Measurements from ENCODE around the gene TMPRSS11E. TPM values are rescaled to one million over a fixed set of nuclear protein-coding genes. Genes with fewer than 3 reads are reported as not detected.
"Not testable (repeated sequence)": the region's sequence is repeated elsewhere in the genome, so short reads cannot be mapped to it uniquely, and the experiment has no call there.

TMPRSS11E gene
- total and polyA plus RNA-seq, 9 donors = 0.08 to 1.3 TPM; not detected in 7

- H3K36me3 ChIP-seq (ENCODE audit: control insufficient read depth, insufficient read depth, low read length); H3K4me3 ChIP-seq (ENCODE audit: low read length); H3K9me3 ChIP-seq (replicated peaks; ENCODE audit: control insufficient read depth, low read depth, low read length); H3K27me3 ChIP-seq (ENCODE audit: control insufficient read depth, insufficient read depth, low read length); DNase-seq; H3K4me1 ChIP-seq (ENCODE audit: control insufficient read depth, insufficient read depth, low read length); H3K27ac ChIP-seq (ENCODE audit: low read length): not testable (repeated sequence)
- WGBS (ENCODE audit: insufficient coverage) = 81% methylated on average over 9 of the region's 13 CpGs
Observed at GRCh38 chr4:68542742-68543141, 95.5 kb downstream of the TMPRSS11E start.

Other genes starting within 250 kb of the TMPRSS11E start
- gene TMPRSS11B, start 201.8 kb upstream of the TMPRSS11E start, total RNA-seq = not detected
- not detected for gene TMPRSS11B, start 201.8 kb upstream of the TMPRSS11E start, polyA plus RNA-seq (ENCODE audit: insufficient read depth in 1 of 8, insufficient read length in 8 of 8, low replicate concordance in 1 of 8)
- gene YTHDC1, start 97.4 kb upstream of the TMPRSS11E start, total RNA-seq = 53.9 TPM
- gene YTHDC1, start 97.4 kb upstream of the TMPRSS11E start, polyA plus RNA-seq (ENCODE audit: insufficient read depth in 1 of 8, insufficient read length in 8 of 8, low replicate concordance in 1 of 8) = 10 to 100 TPM; 59.3 to 88.1 (median 75.0) TPM
- not detected for gene UGT2B17, start 128.9 kb downstream of the TMPRSS11E start, total RNA-seq
- 10 to 100 TPM in 1 of 8 donors, 1 to 10 TPM in 1, under 1 TPM in 1, not detected in 5; 0.28 to 11.1 (median 2.7) TPM for gene UGT2B17, start 128.9 kb downstream of the TMPRSS11E start, polyA plus RNA-seq (ENCODE audit: insufficient read depth in 1 of 8, insufficient read length in 8 of 8, low replicate concordance in 1 of 8)
- gene UGT2B15, start 223.2 kb downstream of the TMPRSS11E start, total RNA-seq = not detected
- gene UGT2B15, start 223.2 kb downstream of the TMPRSS11E start, polyA plus RNA-seq (ENCODE audit: insufficient read depth in 1 of 8, insufficient read length in 8 of 8, low replicate concordance in 1 of 8) = under 1 TPM in 3 of 8 donors, not detected in 5; 0.08 to 0.69 (median 0.12) TPM